OCI-LY3 (cell line): Measurements from ENCODE around the gene PFKFB4.

Experiments used
- CTCF ChIP-seq: fragments of 200-600, 300-600 bp; sonication (generic); IDR thresholded peaks from 2 replicates; pipeline ENCODE4 v1.5.1; 2014; ENCODE audit warnings: antibody characterized with exemption, low read length, low read depth
- EZH2phosphoT487 ChIP-seq: fragments of 200-600 bp; shearing (Covaris generic); IDR thresholded peaks from 2 replicates; pipeline ENCODE4 v1.6.1; 2018; ENCODE audit warnings: antibody characterized with exemption, mixed run types, low read depth

- no peak for TF ChIP-seq CTCF
- TF ChIP-seq EZH2phosphoT487, result no peak
Measured at GRCh38 chr3:48568476-48568875, 11.9 kb upstream of the PFKFB4 start.
